ENCODE results near the gene EVX1. TPM values are rescaled to one million over a fixed set of nuclear protein-coding genes. Genes with fewer than 3 reads are reported as not detected.

The EVX1 gene
- total RNA-seq, 1 experiment from 2014 or later: not detected

DNA sequence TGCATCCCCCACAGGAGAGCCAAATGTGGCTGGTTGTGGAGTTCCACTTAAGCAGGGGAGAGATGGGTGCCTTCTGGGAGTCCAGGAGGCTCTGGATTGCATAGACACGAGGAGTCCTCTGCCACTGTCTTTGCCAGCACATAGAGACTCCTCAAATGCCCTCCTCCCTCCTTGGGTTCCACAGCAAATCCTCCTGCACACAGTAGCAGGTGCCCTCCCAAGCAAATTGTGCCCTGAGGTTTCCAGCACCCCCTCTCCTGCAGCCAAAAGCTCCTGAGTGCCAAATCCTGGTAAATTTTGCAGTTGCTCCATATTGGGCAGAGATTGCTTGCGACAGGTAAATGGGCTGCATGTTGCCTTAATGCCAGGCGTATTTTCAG, 5.8 kb downstream of the EVX1 start:
- Mint-ChIP-seq H3K27ac (ENCODE audit: unreplicated experiment) (no peak overlapping the region), H3K36me3 (ENCODE audit: insufficient read depth, unreplicated experiment) (no peaks in the 10 kb centered on the region), H3K4me1 (ENCODE audit: low read depth, unreplicated experiment) (no peaks in the 10 kb centered on the region), H3K27me3 (ENCODE audit: insufficient read depth, unreplicated experiment) (no peaks in the 10 kb centered on the region), H3K4me3 (ENCODE audit: unreplicated experiment) (no peak overlapping the region), H3K9me3 (ENCODE audit: unreplicated experiment) (no peaks in the 10 kb centered on the region)
- Histone ChIP-seq H3K4me1 (no peaks in the 10 kb centered on the region), H3K36me3 (ENCODE audit: control insufficient read depth, insufficient read depth, low read length) (no peaks in the 10 kb centered on the region), H3K27me3 (replicated peaks; ENCODE audit: control insufficient read depth, insufficient read depth, low read length) (no peaks in the 10 kb centered on the region), H3K4me3 (ENCODE audit: low read depth, low read length) (no peak overlapping the region), H3K9me3 (no peaks in the 10 kb centered on the region)
- TF ChIP-seq, protein P1, sequence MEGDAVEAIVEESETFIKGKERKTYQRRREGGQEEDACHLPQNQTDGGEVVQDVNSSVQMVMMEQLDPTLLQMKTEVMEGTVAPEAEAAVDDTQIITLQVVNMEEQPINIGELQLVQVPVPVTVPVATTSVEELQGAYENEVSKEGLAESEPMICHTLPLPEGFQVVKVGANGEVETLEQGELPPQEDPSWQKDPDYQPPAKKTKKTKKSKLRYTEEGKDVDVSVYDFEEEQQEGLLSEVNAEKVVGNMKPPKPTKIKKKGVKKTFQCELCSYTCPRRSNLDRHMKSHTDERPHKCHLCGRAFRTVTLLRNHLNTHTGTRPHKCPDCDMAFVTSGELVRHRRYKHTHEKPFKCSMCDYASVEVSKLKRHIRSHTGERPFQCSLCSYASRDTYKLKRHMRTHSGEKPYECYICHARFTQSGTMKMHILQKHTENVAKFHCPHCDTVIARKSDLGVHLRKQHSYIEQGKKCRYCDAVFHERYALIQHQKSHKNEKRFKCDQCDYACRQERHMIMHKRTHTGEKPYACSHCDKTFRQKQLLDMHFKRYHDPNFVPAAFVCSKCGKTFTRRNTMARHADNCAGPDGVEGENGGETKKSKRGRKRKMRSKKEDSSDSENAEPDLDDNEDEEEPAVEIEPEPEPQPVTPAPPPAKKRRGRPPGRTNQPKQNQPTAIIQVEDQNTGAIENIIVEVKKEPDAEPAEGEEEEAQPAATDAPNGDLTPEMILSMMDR (IDR thresholded peaks at IDR 0.05; ENCODE audit: insufficient read depth in 1 of 2, low read depth in 1 of 2, low read length in 1 of 2, severe bottlenecking in 1 of 2, unreplicated experiment in 1 of 2): no peak
- no TSS peak for BruUV-seq (replicated peaks)
- DNase-seq: no peak
- ChIA-PET POLR2A (no interaction called here), CTCF (no interaction called here)
- intact Hi-C loops (cut with micrococcal nuclease; ENCODE audit: unreplicated experiment): no loop called here

DNA sequence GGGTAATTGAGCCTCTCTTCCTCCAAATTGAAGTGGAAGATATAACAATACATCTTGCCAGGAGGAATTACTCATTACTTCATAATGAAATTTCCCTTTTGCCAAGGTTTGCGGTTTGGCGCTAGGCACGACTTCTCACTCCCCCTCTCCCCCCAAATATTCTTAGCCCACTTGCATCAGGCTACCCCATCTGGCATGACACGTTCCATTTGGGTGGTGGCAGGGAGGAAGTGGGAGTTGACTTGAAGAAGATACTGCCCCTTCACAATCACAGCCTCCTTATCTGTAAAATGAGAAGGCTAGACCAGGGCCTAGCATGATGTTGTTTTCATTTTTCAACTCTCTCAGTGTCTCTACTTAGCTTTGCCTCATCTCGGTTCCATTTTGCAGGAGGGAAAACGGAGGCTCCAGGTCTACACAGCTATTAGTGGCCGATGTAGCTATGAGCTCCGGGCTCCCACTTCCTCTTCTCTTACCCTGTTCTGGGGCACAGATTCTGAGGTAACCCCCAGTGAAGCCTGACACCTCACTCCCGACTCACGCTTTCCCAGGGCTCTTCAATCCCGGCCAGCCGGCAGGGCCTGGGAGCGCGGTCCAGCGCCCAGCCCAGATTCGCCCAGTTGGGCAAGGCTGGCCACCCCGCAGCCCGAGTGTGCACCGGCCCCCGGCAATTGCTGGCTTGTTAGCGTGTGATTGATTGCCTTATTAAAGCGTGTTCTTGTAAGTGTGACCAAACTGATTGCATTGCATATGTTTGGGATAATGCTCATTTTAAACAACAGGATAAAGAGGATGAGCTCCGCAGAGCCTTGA, 6.5 kb downstream of the EVX1 start:
- no peak overlapping the region for H3K4me3 ChIP-seq (ENCODE audit: low read depth, low read length)
- intact Hi-C loops (cut with micrococcal nuclease; ENCODE audit: unreplicated experiment): no loop called here
- no TSS peak for BruUV-seq (replicated peaks)
- TF ChIP-seq, protein P1 (IDR thresholded peaks at IDR 0.05; ENCODE audit: insufficient read depth in 1 of 2, low read depth in 1 of 2, low read length in 1 of 2, severe bottlenecking in 1 of 2, unreplicated experiment in 1 of 2): no peak
- H3K4me3 Mint-ChIP-seq (ENCODE audit: unreplicated experiment): no peak overlapping the region
- ChIA-PET CTCF (no interaction called here), POLR2A (no interaction called here)
- H3K9me3 Mint-ChIP-seq (ENCODE audit: unreplicated experiment): no peaks in the 10 kb centered on the region
- no peaks in the 10 kb centered on the region for H3K4me1 Mint-ChIP-seq (ENCODE audit: low read depth, unreplicated experiment)
- no peak for DNase-seq
- no peaks in the 10 kb centered on the region for H3K27me3 ChIP-seq (replicated peaks; ENCODE audit: control insufficient read depth, insufficient read depth, low read length)
- H3K9me3 ChIP-seq: no peaks in the 10 kb centered on the region
- no peak overlapping the region for H3K27ac Mint-ChIP-seq (ENCODE audit: unreplicated experiment)
- no peaks in the 10 kb centered on the region for H3K36me3 Mint-ChIP-seq (ENCODE audit: insufficient read depth, unreplicated experiment)
- H3K27me3 Mint-ChIP-seq (ENCODE audit: insufficient read depth, unreplicated experiment): no peaks in the 10 kb centered on the region
- no peaks in the 10 kb centered on the region for H3K4me1 ChIP-seq
- H3K36me3 ChIP-seq (ENCODE audit: control insufficient read depth, insufficient read depth, low read length): no peaks in the 10 kb centered on the region

DNA sequence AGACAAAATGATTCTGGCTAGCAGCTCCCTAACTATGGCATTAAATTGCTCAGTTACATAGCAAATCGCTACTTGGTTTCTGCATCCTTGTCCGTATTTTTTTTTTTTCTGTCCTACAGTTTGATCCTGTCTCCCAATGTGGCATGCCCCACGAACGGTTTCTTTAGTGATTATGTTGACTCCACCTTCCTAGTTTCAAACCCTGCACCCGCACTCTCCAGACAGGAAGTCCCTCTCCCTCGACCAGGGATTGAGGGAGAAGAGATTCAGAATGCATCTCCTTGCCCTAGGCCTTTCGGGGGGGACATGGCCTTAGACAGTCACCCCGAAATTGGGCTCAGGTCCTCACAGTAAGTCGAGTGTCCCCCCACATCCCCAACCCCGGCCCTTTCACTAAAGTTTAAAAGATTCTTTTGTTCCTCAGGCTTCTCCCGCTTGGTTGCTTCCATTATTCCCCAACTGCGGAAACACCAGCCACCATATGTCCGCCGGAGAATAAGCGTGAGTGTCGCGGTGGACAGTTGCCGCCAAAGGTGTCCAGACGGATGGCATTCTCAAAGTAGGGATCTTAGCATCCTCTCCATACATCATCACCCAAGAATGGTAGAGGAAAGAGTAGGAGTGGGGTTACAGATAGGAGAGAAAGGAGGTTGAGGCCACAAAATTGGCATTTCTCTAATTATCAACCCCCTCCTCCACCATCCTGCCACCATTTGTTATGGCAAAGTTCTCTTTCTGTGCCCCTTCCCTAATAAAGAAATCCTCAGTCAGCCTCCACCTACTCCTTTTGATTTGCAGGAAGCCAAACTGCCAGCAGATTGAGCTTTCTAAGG, 7.3 kb downstream of the EVX1 start:
- Histone ChIP-seq H3K4me1 (no peaks in the 10 kb centered on the region), H3K4me3 (ENCODE audit: low read depth, low read length) (no peak overlapping the region), H3K27me3 (replicated peaks; ENCODE audit: control insufficient read depth, insufficient read depth, low read length) (no peaks in the 10 kb centered on the region), H3K9me3 (no peaks in the 10 kb centered on the region), H3K36me3 (ENCODE audit: control insufficient read depth, insufficient read depth, low read length) (no peaks in the 10 kb centered on the region)
- POLR2A ChIA-PET: no interaction called here
- no TSS peak for BruUV-seq (replicated peaks)
- CTCF ChIA-PET: no interaction called here
- no peaks in the 10 kb centered on the region for H3K27me3 Mint-ChIP-seq (ENCODE audit: insufficient read depth, unreplicated experiment)
- H3K4me3 Mint-ChIP-seq (ENCODE audit: unreplicated experiment): no peak overlapping the region
- H3K9me3 Mint-ChIP-seq (ENCODE audit: unreplicated experiment): no peaks in the 10 kb centered on the region
- TF ChIP-seq, protein P1 (IDR thresholded peaks at IDR 0.05; ENCODE audit: insufficient read depth in 1 of 2, low read depth in 1 of 2, low read length in 1 of 2, severe bottlenecking in 1 of 2, unreplicated experiment in 1 of 2): no peak
- no peaks in the 10 kb centered on the region for H3K4me1 Mint-ChIP-seq (ENCODE audit: low read depth, unreplicated experiment)
- intact Hi-C loops (cut with micrococcal nuclease; ENCODE audit: unreplicated experiment): no loop called here
- H3K36me3 Mint-ChIP-seq (ENCODE audit: insufficient read depth, unreplicated experiment): no peaks in the 10 kb centered on the region
- DNase-seq: no peak
- no peak overlapping the region for H3K27ac Mint-ChIP-seq (ENCODE audit: unreplicated experiment)

Data from Caco-2 (cell line).